Measurements from ENCODE around the gene SLC25A13.

Gene SLC25A13

GRCh38 chr7:96243241-96243640, 78.7 kb downstream of the SLC25A13 start:
- no peak for DNase-seq (ENCODE audit: low read depth, low spot score)
- H3K4me3 ChIP-seq (ENCODE audit: low read depth, low read length), result no peak overlapping the region
- no peak for TF ChIP-seq CTCF (IDR thresholded peaks at IDR 0.05; ENCODE audit: low read depth, low read length)
- in situ Hi-C loops (cut with HindIII; ENCODE audit: low sequenced_read_pairs), result no loop called here

DNA sequence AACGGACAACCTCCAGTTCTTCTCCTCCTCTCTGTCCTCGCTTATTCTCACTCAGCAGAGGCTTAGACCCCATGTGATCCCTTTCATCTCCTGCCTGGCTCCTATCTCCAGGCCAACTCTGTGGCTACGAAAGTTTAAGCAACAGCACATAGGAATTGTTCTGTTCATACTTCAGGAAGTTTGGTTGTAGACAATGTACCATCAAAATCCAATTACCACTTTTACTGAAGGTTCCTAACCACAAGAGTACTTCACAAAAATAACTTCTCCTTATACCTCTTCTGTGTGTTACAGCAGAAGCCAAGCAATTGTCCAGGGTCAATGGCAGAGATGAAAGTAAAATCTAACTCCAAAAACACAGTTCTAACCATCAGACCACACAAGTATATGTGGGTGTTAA, 80.0 kb downstream of the SLC25A13 start:
- in situ Hi-C loops (cut with HindIII; ENCODE audit: low sequenced_read_pairs), result no loop called here
- DNase-seq (ENCODE audit: low read depth, low spot score), result peak; percentile 39
- H3K4me3 ChIP-seq (ENCODE audit: low read depth, low read length), result no peak overlapping the region
- TF ChIP-seq CTCF (IDR thresholded peaks at IDR 0.05; ENCODE audit: low read depth, low read length), result no peak

DNA sequence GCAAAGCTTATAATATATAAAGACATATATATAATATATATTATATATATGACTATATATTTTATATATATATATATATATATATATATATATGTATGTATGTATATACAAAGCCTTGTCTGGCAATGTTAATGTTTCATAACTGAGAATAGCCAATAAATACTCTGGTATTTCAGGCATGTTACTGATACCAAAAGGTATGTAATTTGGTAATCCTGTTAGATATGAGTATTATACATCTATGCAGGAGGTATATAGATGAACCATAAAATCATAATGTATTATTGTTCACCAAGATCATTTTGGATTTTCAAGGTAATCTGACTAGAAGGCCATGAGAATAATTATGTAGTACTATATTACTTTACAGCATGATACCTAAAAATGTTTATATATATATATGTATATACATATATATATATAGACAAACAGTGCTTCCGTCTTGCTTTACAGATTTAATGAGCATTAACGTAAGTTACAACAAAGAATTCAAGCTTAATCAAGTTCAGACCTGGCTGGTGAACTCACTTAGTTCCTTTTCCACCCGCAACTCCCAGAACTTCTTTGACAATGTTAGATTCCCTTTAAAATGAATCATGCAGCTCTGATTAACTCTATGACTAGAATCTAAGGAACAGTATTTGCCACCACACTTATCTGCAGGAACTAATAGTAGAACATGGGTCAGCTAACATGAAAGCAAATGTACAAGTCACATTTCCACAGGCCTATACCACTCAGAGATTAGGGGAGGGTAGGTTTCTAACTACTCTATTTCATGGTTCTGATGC, 82.7 kb downstream of the SLC25A13 start:
- peak; percentile 22 for DNase-seq (ENCODE audit: low read depth, low spot score)
- TF ChIP-seq CTCF (IDR thresholded peaks at IDR 0.05; ENCODE audit: low read depth, low read length), result no peak
- H3K4me3 ChIP-seq (ENCODE audit: low read depth, low read length), result no peak overlapping the region
- in situ Hi-C loops (cut with HindIII; ENCODE audit: low sequenced_read_pairs), result no loop called here

DNA sequence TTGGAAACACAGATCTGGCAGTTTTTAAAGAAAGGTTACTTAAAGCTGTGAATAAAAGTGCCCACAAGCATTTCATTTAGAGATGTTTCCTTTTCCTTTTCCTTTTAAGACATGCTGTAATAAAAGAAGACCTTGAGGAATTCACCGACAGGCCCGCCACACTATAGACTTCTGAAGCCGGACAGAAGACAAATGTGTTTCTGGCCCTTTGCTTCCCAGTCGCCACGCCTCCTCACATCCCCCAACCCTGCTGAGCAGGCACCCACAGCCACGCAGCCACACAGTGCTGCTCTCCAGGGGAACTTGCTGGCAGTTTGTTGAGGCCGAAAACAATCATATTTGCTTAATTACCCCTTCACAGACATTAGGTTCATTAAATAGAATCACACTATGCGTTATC, 83.4 kb downstream of the SLC25A13 start:
- H3K4me3 ChIP-seq (ENCODE audit: low read depth, low read length), result no peak overlapping the region
- DNase-seq (ENCODE audit: low read depth, low spot score), result peak; percentile 56
- TF ChIP-seq CTCF (IDR thresholded peaks at IDR 0.05; ENCODE audit: low read depth, low read length), result no peak
- in situ Hi-C loops (cut with HindIII; ENCODE audit: low sequenced_read_pairs), result no loop called here

- in situ Hi-C loops (cut with HindIII; ENCODE audit: low sequenced_read_pairs), result no loop called here
- no peak overlapping the region for H3K4me3 ChIP-seq (ENCODE audit: low read depth, low read length)
- DNase-seq (ENCODE audit: low read depth, low spot score), result no peak
- no peak for TF ChIP-seq CTCF (IDR thresholded peaks at IDR 0.05; ENCODE audit: low read depth, low read length)
Observed at GRCh38 chr7:96237040-96237439, 84.9 kb downstream of the SLC25A13 start.

GRCh38 chr7:96236198-96237039, 85.5 kb downstream of the SLC25A13 start:
- in situ Hi-C loops (cut with HindIII; ENCODE audit: low sequenced_read_pairs), result no loop called here
- DNase-seq (ENCODE audit: low read depth, low spot score), result peak; percentile 92
- TF ChIP-seq CTCF (IDR thresholded peaks at IDR 0.05; ENCODE audit: low read depth, low read length), result no peak
- no peak overlapping the region for H3K4me3 ChIP-seq (ENCODE audit: low read depth, low read length)
